HepG2 (cell line): ENCODE measurements around the gene PCNT. TPM values are rescaled to one million over a fixed set of nuclear protein-coding genes. Genes with fewer than 3 reads are reported as not detected.

Source experiments
- ATAC-seq: fragments of 200-7000 bp; cut with Tn5 transposase; 3 replicates; pipeline ENCODE4 v1.9.1; 2020; ENCODE audit warnings: mild to moderate bottlenecking, moderate library complexity
- BruUV-seq: library from RNA; stranded (reverse); fragments of 400-500 nt; replicated peaks from 2 replicates; lab custom pipeline; 2021; lab: Mats Ljungman, UMichigan
- CTCF ChIA-PET: fragments of 300-600 bp; formaldehyde crosslinking; extraction: SDS; loops from one replicate; lab custom pipeline; 2021; ENCODE audit warnings: low total read pairs, inconsistent platforms, low intra/inter-chr PET ratio; lab: Yijun Ruan, JAX
- POLR2A ChIA-PET: fragments of 350-600 bp; sonication (Branson Sonifier 250); formaldehyde crosslinking; loops from one replicate; lab custom pipeline; 2020; ENCODE audit warnings: antibody characterized with exemption, inconsistent platforms; lab: Yijun Ruan, JAX
- DNase-seq: peaks from one replicate; pipeline ENCODE4 v3.0.0-alpha.2; 2015; ENCODE audit warnings: low spot score
- FAIRE-seq: peaks from 3 replicates; lab custom pipeline; 2011; peaks lifted over from hg19 to GRCh38; lab: Jason Lieb, UNC
- H2AFZ ChIP-seq: one replicate; pipeline ENCODE4 v1.6.1; 2011; ENCODE audit warnings: low read length, inconsistent platforms
- H3K27ac ChIP-seq: fragments of 300-600 bp; 3 replicates; pipeline ENCODE4 v1.8.0; 2011; ENCODE audit warnings: mixed run types, mild to moderate bottlenecking, mixed read lengths, low read length, inconsistent platforms; ENCODE audit not compliant: insufficient read depth; ENCODE audit errors: extremely low read length
- H3K27me3 ChIP-seq, 2 experiments: fragments of 200-600 bp in 1 of 2; 2 replicates in 1 of 2; 3 replicates in 1 of 2; pipeline versions ENCODE4 v1.6.0 to v1.8.0; 2011; ENCODE audit warnings: low read length in 2 of 2, mild to moderate bottlenecking in 2 of 2, moderate library complexity in 2 of 2, inconsistent platforms in 1 of 2; ENCODE audit not compliant: insufficient read depth in 2 of 2, control insufficient read depth in 1 of 2
- H3K36me3 ChIP-seq, 2 experiments: fragments of 200-600 bp in 1 of 2; replicated peaks in 1 of 2; 2 replicates in 1 of 2; 3 replicates in 1 of 2; pipeline versions ENCODE4 v1.5.1 to v1.8.0; 2011; ENCODE audit warnings: low read length in 2 of 2, inconsistent platforms in 1 of 2; ENCODE audit not compliant: insufficient read depth in 2 of 2, control insufficient read depth in 1 of 2
- H3K4me1 ChIP-seq: 2 replicates; pipeline ENCODE4 v1.5.1; 2012; ENCODE audit warnings: low read length, inconsistent platforms; ENCODE audit not compliant: insufficient read depth
- H3K4me2 ChIP-seq: 2 replicates; pipeline ENCODE4 v1.6.0; 2011; ENCODE audit warnings: low read depth, low read length, inconsistent platforms
- H3K4me3 ChIP-seq, 3 experiments: fragments of 200-600 bp in 1 of 3; sonication (generic), shearing (Covaris generic) in 1 of 3; replicated peaks in 1 of 3; 2 replicates each; pipeline ENCODE4 v1.5.1; 2011 to 2016; ENCODE audit warnings: low read length in 3 of 3, inconsistent platforms in 2 of 3, low read depth in 2 of 3, mild to moderate bottlenecking in 2 of 3, control low read depth in 1 of 3, mixed read lengths in 1 of 3; ENCODE audit not compliant: insufficient read depth in 1 of 3
- H3K79me2 ChIP-seq: one replicate; pipeline ENCODE4 v1.6.1; 2011; ENCODE audit warnings: low read length, inconsistent platforms; ENCODE audit not compliant: insufficient read depth
- H3K9ac ChIP-seq: 2 replicates; pipeline ENCODE4 v1.6.0; 2011; ENCODE audit warnings: mild to moderate bottlenecking, low read depth, low read length, inconsistent platforms; ENCODE audit not compliant: insufficient read depth
- H3K9me3 ChIP-seq: 2 replicates; pipeline ENCODE4 v1.5.1; 2012; ENCODE audit warnings: mild to moderate bottlenecking, low read length
- H4K20me1 ChIP-seq: 2 replicates; pipeline ENCODE4 v1.6.0; 2011; ENCODE audit warnings: inconsistent platforms, mild to moderate bottlenecking, low read length, moderate library complexity; ENCODE audit not compliant: insufficient read depth
- IKZF5 ChIP-seq: IDR thresholded peaks from 2 replicates; pipeline ENCODE4 v1.6.1; 2018; ENCODE audit warnings: missing genetic modification reagents, mild to moderate bottlenecking, missing compliant biosample characterization
- SMAD9 ChIP-seq: sonication (generic); formaldehyde crosslinking; IDR thresholded peaks from 2 replicates; pipeline ENCODE4 v1.5.1; 2020; ENCODE audit warnings: mild to moderate bottlenecking, missing genetic modification reagents
- ZNF263 ChIP-seq: sonication (generic); formaldehyde crosslinking; IDR thresholded peaks from 2 replicates; pipeline ENCODE4 v1.4.0; 2020; ENCODE audit warnings: missing genetic modification reagents
- ZNF468 ChIP-seq: sonication (generic); formaldehyde crosslinking; IDR thresholded peaks from 2 replicates; pipeline ENCODE4 v1.8.0; 2022; ENCODE audit warnings: mild to moderate bottlenecking, moderate library complexity, missing genetic modification reagents
- ZNF598 ChIP-seq: sonication (generic); formaldehyde crosslinking; IDR thresholded peaks from 2 replicates; pipeline ENCODE4 v1.5.1; 2020; ENCODE audit warnings: mild to moderate bottlenecking, missing genetic modification reagents, borderline replicate concordance
- WGBS: methylation state at CpG from one replicate; pipeline ENCODE4 v1.1.6; 2017; ENCODE audit warnings: low lambda C conversion rate; 5-methylcytosine and 5-hydroxymethylcytosine counted together
- in situ Hi-C: cut with HindIII; loops from 2 replicates; pipeline ENCODE4 v1.10.0; 2017; ENCODE audit warnings: low pct_unique_long_range_greater_than_20kb; ENCODE audit not compliant: extremely low pct_ligation_motif_present
- intact Hi-C: fragments of 100-400 bp; cut with micrococcal nuclease; formaldehyde crosslinking; loops from one replicate; pipeline ENCODE4 v1.10.0; 2022; ENCODE audit not compliant: unreplicated experiment
- polyA plus RNA-seq, 8 experiments: library from polyadenylated mRNA; depleted of rRNA in 3 of 8; stranded (reverse) in 7 of 8; unstranded in 1 of 8; fragments of >200 nt; fragmentation: Illumina TruSeq in 4 of 8; extraction: Trizol in 4 of 8; gene quantifications; 2 replicates each; pipeline versions ENCODE4 v1.2.1 to v1.2.3, GENCODE V29; 2011 to 2016; ENCODE audit warnings: low read depth in 4 of 8, missing spikeins in 1 of 8, mixed read lengths in 1 of 8; ENCODE audit not compliant: insufficient read depth in 1 of 8
- total RNA-seq, 5 experiments: library from RNA; depleted of rRNA; stranded (reverse); fragments of >200 nt; fragmentation: Illumina TruSeq; extraction: Trizol; gene quantifications; 2 replicates each; pipeline ENCODE4 v1.2.3, GENCODE V29; 2016; ENCODE audit warnings: low read depth in 1 of 5

Gene PCNT
- total and polyA plus RNA-seq, 2 of the 13 experiments (the other 11 are each of a cell fraction or from before 2014, with no cell fraction given): 5.6 to 12.4 TPM

- no peak for TF ChIP-seq IKZF5 (CRISPR knock-in tag)
- TF ChIP-seq, all 625 proteins: peak for 0
These were observed 17.0 kb downstream of the PCNT start (continued) for GRCh38 chr21:46340998-46341397.

GRCh38 chr21:46344219-46344915 is 20.4 kb downstream of the PCNT start:
- BruUV-seq: no TSS peak
- no peak for ATAC-seq
- DNase-seq: no peak
- POLR2A ChIA-PET: no interaction called here
- TF ChIP-seq SMAD9 (CRISPR knock-in tag) (no peak), ZNF263 (CRISPR knock-in tag) (no peak), ZNF468 (no peak), ZNF598 (no peak)
- no peak for FAIRE-seq
- peaks cover 22 to 47% of the 10 kb centered on the region in 2 experiments; a peak in 4 of 5 replicates for H3K36me3 ChIP-seq
- no peaks in the 10 kb centered on the region for H3K4me1 ChIP-seq
- intact Hi-C loops: no loop called here
- in situ Hi-C loops: no loop called here
- no peak overlapping the region for H3K27ac ChIP-seq
- H3K4me3 ChIP-seq: no peak overlapping the region
- CTCF ChIA-PET: no interaction called here
- no peak overlapping the region for H3K4me2 ChIP-seq
- no peaks in the 10 kb centered on the region for H3K27me3 ChIP-seq
- peaks cover 7% of the 10 kb centered on the region for H3K79me2 ChIP-seq
- no peaks in the 10 kb centered on the region; the same call in 1 of the 2 replicates for H4K20me1 ChIP-seq
- no peaks in the 10 kb centered on the region for H3K9me3 ChIP-seq
- no peak overlapping the region for H3K9ac ChIP-seq
- no peak overlapping the region for H2AFZ ChIP-seq
- WGBS: 96% methylated on average over 20 of the region's 20 CpGs
